ENCODE results near the gene GTF3A.

Gene GTF3A

DNA sequence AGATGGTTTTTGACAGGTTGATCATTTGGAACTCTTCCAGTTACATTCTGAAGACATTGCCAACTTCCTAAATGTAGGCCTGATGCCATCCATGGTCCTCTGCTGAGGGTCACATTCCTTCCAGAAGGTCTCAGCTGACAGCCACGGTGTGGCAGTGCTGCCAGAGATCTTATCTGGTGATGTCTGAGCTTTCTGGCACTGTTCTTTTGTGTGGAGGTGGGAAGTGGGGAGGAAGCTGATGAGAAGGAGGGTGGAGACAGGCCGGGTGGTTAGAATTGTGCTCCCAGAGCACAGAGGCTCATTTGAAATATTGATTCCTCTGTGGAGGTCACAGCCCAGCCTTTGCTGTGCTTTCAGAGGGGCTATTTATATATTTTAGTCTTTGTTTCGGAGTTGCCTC is 42.1 kb downstream of the GTF3A start:
- Histone ChIP-seq H3K79me2 (ENCODE audit: control insufficient read depth, insufficient read depth, low read length, poor library complexity) (no peaks in the 10 kb centered on the region), H2AK5ac (ENCODE audit: low read length) (no peak overlapping the region), H3K4me1 (ENCODE audit: control insufficient read depth in 1 of 2, insufficient read depth in 2 of 2, low read length in 2 of 2) (peaks cover 3 to 4% of the 10 kb centered on the region in 2 experiments), H3K23ac (ENCODE audit: low read length) (no peak overlapping the region), H2AFZ (ENCODE audit: insufficient read depth, low read length, poor library complexity) (no peak overlapping the region), H3K79me1 (ENCODE audit: low read length) (no peaks in the 10 kb centered on the region), H2BK120ac (ENCODE audit: insufficient read depth, low read length, poor library complexity) (no peak overlapping the region), H3K27me3 (ENCODE audit: insufficient read depth, low read length) (no peaks in the 10 kb centered on the region), H4K91ac (ENCODE audit: low read depth, low read length) (no peak overlapping the region), H3K4ac (ENCODE audit: low read depth, low read length) (no peak overlapping the region), H4K12ac (ENCODE audit: low read depth, low read length) (no peak overlapping the region), H3K36me3 (ENCODE audit: control insufficient read depth in 1 of 2, insufficient read depth in 2 of 2, low read length in 2 of 2) (no peaks in the 10 kb centered on the region), H2BK5ac (ENCODE audit: low read depth, low read length, poor library complexity) (no peak overlapping the region), H3K27ac (ENCODE audit: low read depth, low read length) (no peak overlapping the region), H3K14ac (ENCODE audit: low read length) (no peak overlapping the region), H3K4me3 (ENCODE audit: low read depth, low read length) (no peak overlapping the region), H3K18ac (ENCODE audit: low read length) (no peak overlapping the region), H3K9me3 (ENCODE audit: insufficient read depth, low read depth, low read length) (no peaks in the 10 kb centered on the region), H4K8ac (ENCODE audit: low read depth, low read length) (no peak overlapping the region), H3K9ac (ENCODE audit: low read length) (no peak overlapping the region), H3K4me2 (ENCODE audit: low read length) (no peak overlapping the region), H2BK12ac (ENCODE audit: low read length) (no peak overlapping the region)
- DNase-seq, result no peak
- no CpG with 5 or more reads among the region's 3 CpGs for WGBS (ENCODE audit: extremely low coverage, insufficient coverage, insufficient read length)

DNA sequence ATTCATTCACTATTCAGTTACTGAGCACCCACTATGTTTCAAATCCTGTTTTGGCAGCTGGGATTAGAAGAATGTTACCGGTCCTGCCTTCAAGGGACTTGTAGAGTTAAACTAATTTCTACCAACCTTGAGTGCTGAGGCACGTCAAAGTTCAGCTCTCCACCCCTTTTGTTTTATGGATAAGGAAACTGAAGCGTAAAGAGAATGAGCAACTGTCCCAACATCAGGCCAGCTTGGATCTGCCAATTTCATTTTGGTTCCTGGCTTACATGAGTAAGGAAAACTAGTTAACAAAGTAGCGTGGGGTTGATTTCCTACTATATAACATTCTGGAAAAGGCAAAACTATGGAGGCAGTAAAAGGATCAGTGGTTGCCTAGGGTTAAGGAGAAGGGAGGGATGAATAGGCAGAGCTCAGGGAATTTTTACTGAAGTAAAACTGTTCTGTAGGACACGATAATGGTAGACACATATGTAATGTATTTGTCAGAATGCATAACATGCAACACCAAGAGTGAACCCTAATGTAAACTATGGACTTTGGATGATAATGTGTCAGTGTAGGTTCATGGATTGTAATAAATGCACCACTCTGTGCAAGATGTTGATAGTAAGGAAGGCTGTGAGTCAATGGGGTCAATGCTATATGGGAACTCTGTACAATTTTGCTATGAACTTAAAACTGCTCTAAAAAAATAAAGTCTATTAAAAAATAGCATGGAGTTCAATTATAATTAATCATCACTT is 45.8 kb downstream of the GTF3A start:
- no CpG with 5 or more reads among the region's 5 CpGs for WGBS (ENCODE audit: extremely low coverage, insufficient coverage, insufficient read length)
- H3K4ac ChIP-seq (ENCODE audit: low read depth, low read length), result no peak overlapping the region
- no peak overlapping the region for H3K4me3 ChIP-seq (ENCODE audit: low read depth, low read length)
- H3K18ac ChIP-seq (ENCODE audit: low read length), result no peak overlapping the region
- H3K4me1 ChIP-seq (ENCODE audit: control insufficient read depth in 1 of 2, insufficient read depth in 2 of 2, low read length in 2 of 2), result no peaks in the 10 kb centered on the region
- no peak overlapping the region for H3K14ac ChIP-seq (ENCODE audit: low read length)
- H4K12ac ChIP-seq (ENCODE audit: low read depth, low read length), result no peak overlapping the region
- no peak overlapping the region for H2AFZ ChIP-seq (ENCODE audit: insufficient read depth, low read length, poor library complexity)
- no peaks in the 10 kb centered on the region for H3K27me3 ChIP-seq (ENCODE audit: insufficient read depth, low read length)
- H3K79me2 ChIP-seq (ENCODE audit: control insufficient read depth, insufficient read depth, low read length, poor library complexity), result no peaks in the 10 kb centered on the region
- no peak for DNase-seq
- H3K9me3 ChIP-seq (ENCODE audit: insufficient read depth, low read depth, low read length), result no peaks in the 10 kb centered on the region
- no peak overlapping the region for H4K8ac ChIP-seq (ENCODE audit: low read depth, low read length)
- no peak overlapping the region for H4K91ac ChIP-seq (ENCODE audit: low read depth, low read length)
- H3K27ac ChIP-seq (ENCODE audit: low read depth, low read length), result no peak overlapping the region
- H3K79me1 ChIP-seq (ENCODE audit: low read length), result no peaks in the 10 kb centered on the region
- no peak overlapping the region for H2BK5ac ChIP-seq (ENCODE audit: low read depth, low read length, poor library complexity)
- H3K23ac ChIP-seq (ENCODE audit: low read length), result no peak overlapping the region
- H2AK5ac ChIP-seq (ENCODE audit: low read length), result no peak overlapping the region
- no peak overlapping the region for H2BK120ac ChIP-seq (ENCODE audit: insufficient read depth, low read length, poor library complexity)
- no peaks in the 10 kb centered on the region for H3K36me3 ChIP-seq (ENCODE audit: control insufficient read depth in 1 of 2, insufficient read depth in 2 of 2, low read length in 2 of 2)
- H2BK12ac ChIP-seq (ENCODE audit: low read length), result no peak overlapping the region
- no peak overlapping the region for H3K9ac ChIP-seq (ENCODE audit: low read length)
- no peak overlapping the region for H3K4me2 ChIP-seq (ENCODE audit: low read length)

DNA sequence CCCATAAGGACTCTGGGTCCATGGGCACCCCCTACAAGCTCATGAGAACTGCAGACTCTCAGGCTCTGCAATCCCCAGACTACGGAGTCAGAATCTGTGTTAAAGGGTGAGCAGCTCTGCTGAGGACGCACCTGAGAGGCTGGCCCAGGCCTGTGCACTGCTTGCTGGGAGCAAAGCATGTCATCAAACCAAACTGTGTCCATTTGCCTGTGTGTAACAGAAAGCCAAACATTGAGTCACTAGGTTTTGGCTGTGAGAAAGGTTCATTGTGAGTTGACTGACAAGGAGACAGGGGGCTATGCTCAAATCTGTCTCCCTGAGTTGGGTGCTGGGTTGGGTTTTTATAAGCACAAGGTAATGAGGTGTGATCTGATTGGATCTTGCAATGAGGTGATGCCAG is 48.0 kb downstream of the GTF3A start:
- Histone ChIP-seq H3K79me1 (ENCODE audit: low read length) (no peaks in the 10 kb centered on the region), H3K4me2 (ENCODE audit: low read length) (no peak overlapping the region), H3K27ac (ENCODE audit: low read depth, low read length) (no peak overlapping the region), H3K4ac (ENCODE audit: low read depth, low read length) (no peak overlapping the region), H4K12ac (ENCODE audit: low read depth, low read length) (no peak overlapping the region), H3K27me3 (ENCODE audit: insufficient read depth, low read length) (no peaks in the 10 kb centered on the region), H4K91ac (ENCODE audit: low read depth, low read length) (no peak overlapping the region), H3K4me1 (ENCODE audit: control insufficient read depth in 1 of 2, insufficient read depth in 2 of 2, low read length in 2 of 2) (no peaks in the 10 kb centered on the region), H2AFZ (ENCODE audit: insufficient read depth, low read length, poor library complexity) (no peak overlapping the region), H3K14ac (ENCODE audit: low read length) (no peak overlapping the region), H2BK12ac (ENCODE audit: low read length) (no peak overlapping the region), H2BK120ac (ENCODE audit: insufficient read depth, low read length, poor library complexity) (no peak overlapping the region), H3K36me3 (ENCODE audit: control insufficient read depth in 1 of 2, insufficient read depth in 2 of 2, low read length in 2 of 2) (no peaks in the 10 kb centered on the region), H3K18ac (ENCODE audit: low read length) (no peak overlapping the region), H2BK5ac (ENCODE audit: low read depth, low read length, poor library complexity) (no peak overlapping the region), H4K8ac (ENCODE audit: low read depth, low read length) (no peak overlapping the region), H3K79me2 (ENCODE audit: control insufficient read depth, insufficient read depth, low read length, poor library complexity) (no peaks in the 10 kb centered on the region), H3K9me3 (ENCODE audit: insufficient read depth, low read depth, low read length) (no peaks in the 10 kb centered on the region), H3K4me3 (ENCODE audit: low read depth, low read length) (no peak overlapping the region), H2AK5ac (ENCODE audit: low read length) (no peak overlapping the region), H3K23ac (ENCODE audit: low read length) (no peak overlapping the region), H3K9ac (ENCODE audit: low read length) (no peak overlapping the region)
- WGBS (ENCODE audit: extremely low coverage, insufficient coverage, insufficient read length), result no CpG with 5 or more reads among the region's 2 CpGs
- no peak for DNase-seq

DNA sequence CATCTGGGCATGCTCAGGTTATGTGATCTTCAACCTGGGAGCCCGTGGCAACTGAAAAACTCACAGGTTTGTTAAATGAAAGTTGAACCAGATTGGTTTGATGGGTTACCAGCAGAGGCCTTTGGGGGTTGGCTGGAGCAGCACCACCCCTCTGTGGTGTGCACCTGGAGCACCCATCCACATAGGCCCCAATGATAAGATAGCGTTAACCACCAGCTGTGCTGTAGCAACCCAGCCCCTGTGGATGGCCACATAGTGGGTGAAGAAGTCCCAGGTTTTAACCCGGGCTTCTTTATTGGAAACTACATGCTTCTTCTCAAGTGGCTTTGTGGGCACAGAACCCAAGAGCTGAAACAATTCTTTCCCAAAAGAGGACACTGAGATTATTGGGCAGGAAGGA is 48.5 kb downstream of the GTF3A start:
- Histone ChIP-seq H3K9ac (ENCODE audit: low read length) (no peak overlapping the region), H3K79me2 (ENCODE audit: control insufficient read depth, insufficient read depth, low read length, poor library complexity) (no peaks in the 10 kb centered on the region), H2BK120ac (ENCODE audit: insufficient read depth, low read length, poor library complexity) (no peak overlapping the region), H3K79me1 (ENCODE audit: low read length) (no peaks in the 10 kb centered on the region), H3K27ac (ENCODE audit: low read depth, low read length) (no peak overlapping the region), H3K9me3 (ENCODE audit: insufficient read depth, low read depth, low read length) (no peaks in the 10 kb centered on the region), H3K14ac (ENCODE audit: low read length) (no peak overlapping the region), H2AFZ (ENCODE audit: insufficient read depth, low read length, poor library complexity) (no peak overlapping the region), H2BK12ac (ENCODE audit: low read length) (no peak overlapping the region), H2AK5ac (ENCODE audit: low read length) (no peak overlapping the region), H3K4me2 (ENCODE audit: low read length) (no peak overlapping the region), H3K27me3 (ENCODE audit: insufficient read depth, low read length) (no peaks in the 10 kb centered on the region), H3K4me3 (ENCODE audit: low read depth, low read length) (no peak overlapping the region), H2BK5ac (ENCODE audit: low read depth, low read length, poor library complexity) (no peak overlapping the region), H3K18ac (ENCODE audit: low read length) (no peak overlapping the region), H3K36me3 (ENCODE audit: control insufficient read depth in 1 of 2, insufficient read depth in 2 of 2, low read length in 2 of 2) (no peaks in the 10 kb centered on the region), H3K4ac (ENCODE audit: low read depth, low read length) (no peak overlapping the region), H4K91ac (ENCODE audit: low read depth, low read length) (no peak overlapping the region), H3K4me1 (ENCODE audit: control insufficient read depth in 1 of 2, insufficient read depth in 2 of 2, low read length in 2 of 2) (no peaks in the 10 kb centered on the region), H3K23ac (ENCODE audit: low read length) (no peak overlapping the region), H4K8ac (ENCODE audit: low read depth, low read length) (no peak overlapping the region), H4K12ac (ENCODE audit: low read depth, low read length) (no peak overlapping the region)
- no CpG with 5 or more reads among the region's 3 CpGs for WGBS (ENCODE audit: extremely low coverage, insufficient coverage, insufficient read length)
- DNase-seq, result no peak

Data from trophoblast cell (in vitro differentiated cells and primary cell).